Caco-2 (cell line): ENCODE results near the gene KCNJ11. TPM values are rescaled to one million over a fixed set of nuclear protein-coding genes. Genes with fewer than 3 reads are reported as not detected.

ENCODE experiments used
- BruUV-seq: library from RNA; stranded (reverse); fragments of 400-500 nt; replicated peaks from 2 replicates; lab custom pipeline; 2021; lab: Mats Ljungman, UMichigan
- CTCF ChIA-PET: fragments of 300-600 bp; sonication (Branson Sonifier 250); formaldehyde crosslinking; loops from one replicate; lab custom pipeline; 2022; ENCODE audit warnings: antibody characterized with exemption; lab: Charles Lee
- POLR2A ChIA-PET: fragments of 300-600 bp; sonication (Branson Sonifier 250); formaldehyde crosslinking; loops from one replicate; lab custom pipeline; 2022; ENCODE audit warnings: antibody characterized with exemption; lab: Charles Lee
- DNase-seq, 2 experiments: peaks; one replicate each; pipeline versions ENCODE4 v3.0.0 to v3.0.0-alpha.2; 2020 to 2022
- H3K27me3 ChIP-seq: replicated peaks from 2 replicates; pipeline ENCODE4 v1.6.0; 2011; ENCODE audit warnings: low read length; ENCODE audit not compliant: control insufficient read depth, insufficient read depth
- H3K36me3 ChIP-seq: 2 replicates; pipeline ENCODE4 v1.5.1; 2011; ENCODE audit warnings: low read length; ENCODE audit not compliant: control insufficient read depth, insufficient read depth
- H3K4me1 ChIP-seq: fragments of 250-450 bp; sonication (Bioruptor Pico); 2 replicates; pipeline ENCODE4 v1.5.1; 2020; ENCODE audit warnings: mild to moderate bottlenecking
- H3K4me3 ChIP-seq: 2 replicates; pipeline ENCODE4 v1.5.1; 2011; ENCODE audit warnings: low read depth, mild to moderate bottlenecking, control low read depth, low read length
- H3K9me3 ChIP-seq: fragments of 250-450 bp; sonication (Bioruptor Pico); 2 replicates; pipeline ENCODE4 v1.5.1; 2020; ENCODE audit warnings: mild to moderate bottlenecking, moderate library complexity
- H3K27ac Mint-ChIP-seq: one replicate; pipeline ENCODE4 v1.8.0; 2022; ENCODE audit warnings: mixed read lengths; ENCODE audit not compliant: unreplicated experiment
- H3K27me3 Mint-ChIP-seq: one replicate; pipeline ENCODE4 v1.8.0; 2022; ENCODE audit warnings: mixed read lengths; ENCODE audit not compliant: insufficient read depth, unreplicated experiment
- H3K36me3 Mint-ChIP-seq: one replicate; pipeline ENCODE4 v1.8.0; 2022; ENCODE audit warnings: mild to moderate bottlenecking, mixed read lengths; ENCODE audit not compliant: insufficient read depth, unreplicated experiment
- H3K4me1 Mint-ChIP-seq: one replicate; pipeline ENCODE4 v1.8.0; 2022; ENCODE audit warnings: low read depth, mixed read lengths; ENCODE audit not compliant: unreplicated experiment
- H3K4me3 Mint-ChIP-seq: one replicate; pipeline ENCODE4 v1.8.0; 2022; ENCODE audit warnings: mild to moderate bottlenecking, moderate library complexity, mixed read lengths; ENCODE audit not compliant: unreplicated experiment
- H3K9me3 Mint-ChIP-seq: one replicate; pipeline ENCODE4 v1.8.0; 2022; ENCODE audit warnings: mixed read lengths; ENCODE audit not compliant: unreplicated experiment
- CTCF ChIP-seq, 2 experiments: fragments of 200-600 bp in 1 of 2; IDR thresholded peaks; 1 replicate in 1 of 2; 2 replicates in 1 of 2; pipeline versions ENCODE4 v1.5.1 to v1.8.0; 2011 to 2022; ENCODE audit warnings: antibody characterized with exemption in 1 of 2, control low read depth in 1 of 2, inconsistent platforms in 1 of 2, low read depth in 1 of 2, low read length in 1 of 2, mild to moderate bottlenecking in 1 of 2, moderate library complexity in 1 of 2; ENCODE audit not compliant: insufficient read depth in 1 of 2, severe bottlenecking in 1 of 2, unreplicated experiment in 1 of 2
- intact Hi-C: fragments of 100-400 bp; cut with micrococcal nuclease; formaldehyde crosslinking; loops from one replicate; pipeline ENCODE4 v1.10.0; 2022; ENCODE audit not compliant: unreplicated experiment
- total RNA-seq: library from RNA; stranded (reverse); gene quantifications from 2 replicates; pipeline ENCODE4 v1.2.3, GENCODE V29; 2022

Gene KCNJ11
- total RNA-seq, 1 experiment from 2014 or later: 3.4 TPM

DNA sequence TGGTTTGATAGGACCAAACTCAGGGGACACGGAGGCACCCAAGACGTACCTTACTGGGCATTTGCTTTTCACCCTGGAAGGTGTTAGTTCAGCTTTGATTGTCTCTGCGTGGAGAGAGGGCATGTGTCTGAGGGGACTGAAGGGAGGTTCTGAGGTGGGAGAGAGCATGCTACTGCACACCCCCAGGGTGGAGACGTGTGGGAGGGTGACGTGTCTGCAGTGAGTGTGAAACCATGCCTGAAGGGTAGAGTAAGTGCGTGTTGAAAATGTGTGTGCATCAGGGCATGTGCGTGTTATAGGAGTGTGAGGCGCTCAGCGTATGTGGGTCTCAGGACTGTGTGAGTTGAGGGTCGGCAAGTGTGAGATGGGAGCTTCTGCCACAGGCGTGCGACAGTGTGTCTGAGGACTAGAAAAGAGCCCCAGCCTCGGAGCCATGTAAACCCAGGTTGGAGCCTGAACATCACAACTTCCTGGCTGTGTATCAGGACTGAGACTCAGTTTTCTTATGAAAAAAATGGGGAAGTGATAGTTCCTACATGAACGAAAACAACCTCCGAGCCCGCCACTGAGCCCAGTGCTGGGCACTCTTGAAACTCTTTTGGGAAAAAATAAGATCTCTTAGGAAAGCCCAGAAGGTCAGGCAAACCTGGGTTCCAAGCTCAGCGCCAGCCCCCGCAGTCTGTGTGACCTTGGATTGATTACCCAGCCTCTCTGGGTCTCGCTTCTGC is 11.8 kb upstream of the KCNJ11 start:
- Mint-ChIP-seq H3K9me3 (no peaks in the 10 kb centered on the region), H3K27ac (no peak overlapping the region), H3K27me3 (peaks cover 7% of the 10 kb centered on the region), H3K36me3 (no peaks in the 10 kb centered on the region), H3K4me1 (no peaks in the 10 kb centered on the region), H3K4me3 (no peak overlapping the region)
- ChIA-PET CTCF (no interaction called here), POLR2A (no interaction called here)
- intact Hi-C loops: no loop called here
- no peak for DNase-seq
- no TSS peak for BruUV-seq
- Histone ChIP-seq H3K27me3 (no peaks in the 10 kb centered on the region), H3K9me3 (no peaks in the 10 kb centered on the region), H3K4me1 (no peaks in the 10 kb centered on the region), H3K36me3 (no peaks in the 10 kb centered on the region), H3K4me3 (no peak overlapping the region)
- no peak for TF ChIP-seq CTCF (IDR thresholded peaks at IDR 0.05; ENCODE audit: insufficient read depth in 1 of 2, low read depth in 1 of 2, low read length in 1 of 2, severe bottlenecking in 1 of 2, unreplicated experiment in 1 of 2)

- Mint-ChIP-seq H3K4me3 (no peak overlapping the region), H3K27me3 (peaks cover 7% of the 10 kb centered on the region), H3K27ac (peak overlapping the region; percentile 14), H3K36me3 (no peaks in the 10 kb centered on the region), H3K9me3 (no peaks in the 10 kb centered on the region), H3K4me1 (no peaks in the 10 kb centered on the region)
- intact Hi-C loops: no loop called here
- TF ChIP-seq CTCF (IDR thresholded peaks at IDR 0.05; ENCODE audit: insufficient read depth in 1 of 2, low read depth in 1 of 2, low read length in 1 of 2, severe bottlenecking in 1 of 2, unreplicated experiment in 1 of 2): no peak
- no TSS peak for BruUV-seq
- ChIA-PET POLR2A (no interaction called here), CTCF (no interaction called here)
- Histone ChIP-seq H3K9me3 (no peaks in the 10 kb centered on the region), H3K36me3 (no peaks in the 10 kb centered on the region), H3K4me1 (no peaks in the 10 kb centered on the region), H3K4me3 (no peak overlapping the region), H3K27me3 (no peaks in the 10 kb centered on the region)
- no peak for DNase-seq
These were observed 10.8 kb upstream of the KCNJ11 start for GRCh38 chr11:17399236-17399635.

GRCh38 chr11:17397311-17398002 is 9.0 kb upstream of the KCNJ11 start:
- intact Hi-C loops: no loop called here
- H3K27me3 Mint-ChIP-seq: peaks cover 7% of the 10 kb centered on the region
- DNase-seq: no peak
- no peaks in the 10 kb centered on the region; the same call in 1 of the 2 replicates for H3K27me3 ChIP-seq
- no peaks in the 10 kb centered on the region for H3K4me1 Mint-ChIP-seq
- H3K36me3 Mint-ChIP-seq: no peaks in the 10 kb centered on the region
- no peaks in the 10 kb centered on the region for H3K9me3 ChIP-seq
- H3K9me3 Mint-ChIP-seq: no peaks in the 10 kb centered on the region
- ChIA-PET CTCF (interaction anchor here (0.5 to 1.1 kb wide), 3 partner anchors 11 to 76 kb away, joined by 3 read pairs; partner anchors contain the start of gene NCR3LG1), POLR2A (no interaction called here)
- H3K4me1 ChIP-seq: no peaks in the 10 kb centered on the region
- H3K36me3 ChIP-seq: no peaks in the 10 kb centered on the region
- H3K4me3 ChIP-seq: no peak overlapping the region
- H3K27ac Mint-ChIP-seq: no peak overlapping the region
- no TSS peak for BruUV-seq
- H3K4me3 Mint-ChIP-seq: no peak overlapping the region
- TF ChIP-seq CTCF (IDR thresholded peaks at IDR 0.05; ENCODE audit: insufficient read depth in 1 of 2, low read depth in 1 of 2, low read length in 1 of 2, severe bottlenecking in 1 of 2, unreplicated experiment in 1 of 2): no peak
